Epidermal melanocyte (primary cell): Measurements from ENCODE around the gene ESPN.

ENCODE experiments used
- DNase-seq: peaks from one replicate; pipeline ENCODE4 v3.0.0; 2011; ENCODE audit warnings: low spot score; ENCODE audit not compliant: insufficient read length

The ESPN gene

DNA sequence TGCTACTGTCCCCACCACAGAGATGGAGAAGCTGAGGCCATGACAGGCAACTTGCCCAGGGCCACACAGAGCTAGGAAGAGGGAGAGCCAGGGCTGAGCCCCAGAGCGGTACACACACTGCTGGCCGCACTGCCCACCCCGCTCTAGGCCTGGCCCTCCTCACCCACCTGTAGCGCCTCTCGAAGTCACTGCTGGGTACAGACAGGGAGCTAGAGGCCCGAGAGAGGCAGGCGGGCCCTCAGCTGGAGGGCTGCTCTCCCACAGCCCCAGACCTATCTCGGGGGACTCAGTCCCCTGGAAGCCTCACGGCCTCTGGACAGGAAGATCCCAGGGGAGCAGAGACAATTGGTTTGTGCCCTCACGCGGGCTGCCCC, 84.2 kb downstream of the ESPN start:
- no peak for DNase-seq

GRCh38 chr1:6509220-6509918, 84.8 kb downstream of the ESPN start:
- DNase-seq, result no peak

- DNase-seq, result no peak
Measured at GRCh38 chr1:6509919-6510291, 85.3 kb downstream of the ESPN start.

- DNase-seq, result no peak
Measured at GRCh38 chr1:6510493-6510892, 85.9 kb downstream of the ESPN start.
